Skeletal muscle satellite cell (primary cell): ENCODE results near the gene PDE10A.

Experiments used
- H3K27me3 ChIP-seq: 2 replicates; pipeline ENCODE4 v1.7.0; 2013; ENCODE audit warnings: low read length; ENCODE audit not compliant: control insufficient read depth, insufficient read depth
- H3K36me3 ChIP-seq: 2 replicates; pipeline ENCODE4 v1.7.0; 2013; ENCODE audit warnings: mild to moderate bottlenecking, control low read depth, low read length; ENCODE audit not compliant: insufficient read depth
- H3K4me1 ChIP-seq: 2 replicates; pipeline ENCODE4 v1.7.0; 2013; ENCODE audit warnings: low read length; ENCODE audit not compliant: control insufficient read depth, insufficient read depth
- H3K4me2 ChIP-seq: 2 replicates; pipeline ENCODE4 v1.7.0; 2013; ENCODE audit warnings: mild to moderate bottlenecking, low read length
- H3K4me3 ChIP-seq: 2 replicates; pipeline ENCODE4 v1.7.0; 2013; ENCODE audit warnings: low read length
- H3K9ac ChIP-seq: 2 replicates; pipeline ENCODE4 v1.7.0; 2013; ENCODE audit warnings: mild to moderate bottlenecking, low read depth, low read length, moderate library complexity
- H3K9me3 ChIP-seq: replicated peaks from 2 replicates; pipeline ENCODE4 v1.7.0; 2013; ENCODE audit warnings: mild to moderate bottlenecking, control low read depth, low read length

The PDE10A gene

GRCh38 chr6:165580136-165580535 is 82.9 kb downstream of the PDE10A start:
- Histone ChIP-seq H3K9ac (no peak overlapping the region), H3K36me3 (no peaks in the 10 kb centered on the region), H3K4me2 (no peak overlapping the region), H3K27me3 (no peaks in the 10 kb centered on the region), H3K9me3 (no peaks in the 10 kb centered on the region), H3K4me1 (peaks cover 19% of the 10 kb centered on the region), H3K4me3 (no peak overlapping the region)

- Histone ChIP-seq H3K9ac (no peak overlapping the region), H3K4me2 (no peak overlapping the region), H3K36me3 (no peaks in the 10 kb centered on the region), H3K9me3 (no peaks in the 10 kb centered on the region), H3K4me3 (no peak overlapping the region), H3K4me1 (peaks cover 21% of the 10 kb centered on the region), H3K27me3 (no peaks in the 10 kb centered on the region)
These were observed 83.9 kb downstream of the PDE10A start for GRCh38 chr6:165579151-165579550.

GRCh38 chr6:165577556-165577955 is 85.5 kb downstream of the PDE10A start:
- peaks cover 37% of the 10 kb centered on the region for H3K4me1 ChIP-seq
- H3K4me2 ChIP-seq, result no peak overlapping the region
- H3K9ac ChIP-seq, result no peak overlapping the region
- no peaks in the 10 kb centered on the region for H3K9me3 ChIP-seq
- no peak overlapping the region for H3K4me3 ChIP-seq
- no peaks in the 10 kb centered on the region for H3K36me3 ChIP-seq
- H3K27me3 ChIP-seq, result no peaks in the 10 kb centered on the region

GRCh38 chr6:165575158-165575549 is 87.9 kb downstream of the PDE10A start:
- Histone ChIP-seq H3K4me3 (no peak overlapping the region), H3K4me2 (peak overlapping the region; percentile 19), H3K36me3 (no peaks in the 10 kb centered on the region), H3K4me1 (peaks cover 58% of the 10 kb centered on the region), H3K9me3 (no peaks in the 10 kb centered on the region), H3K9ac (no peak overlapping the region), H3K27me3 (no peaks in the 10 kb centered on the region)

GRCh38 chr6:165574220-165575157 is 88.6 kb downstream of the PDE10A start:
- Histone ChIP-seq H3K9me3 (no peaks in the 10 kb centered on the region), H3K36me3 (no peaks in the 10 kb centered on the region), H3K9ac (peak overlapping the region; percentile 44), H3K4me3 (no peak overlapping the region), H3K4me1 (peaks cover 58% of the 10 kb centered on the region), H3K27me3 (no peaks in the 10 kb centered on the region), H3K4me2 (peak overlapping the region; percentile 19)

- peaks cover 51% of the 10 kb centered on the region for H3K4me1 ChIP-seq
- H3K9me3 ChIP-seq, result no peaks in the 10 kb centered on the region
- H3K4me2 ChIP-seq, result peak overlapping the region; percentile 41
- no peaks in the 10 kb centered on the region for H3K36me3 ChIP-seq
- H3K4me3 ChIP-seq, result no peak overlapping the region
- H3K9ac ChIP-seq, result peak overlapping the region; percentile 44
- H3K27me3 ChIP-seq, result no peaks in the 10 kb centered on the region
These were observed 89.4 kb downstream of the PDE10A start for GRCh38 chr6:165573671-165574070.

GRCh38 chr6:165571721-165572132 is 91.3 kb downstream of the PDE10A start:
- no peaks in the 10 kb centered on the region for H3K36me3 ChIP-seq
- H3K4me2 ChIP-seq, result peak overlapping the region; percentile 73
- peaks cover 51% of the 10 kb centered on the region for H3K4me1 ChIP-seq
- H3K9ac ChIP-seq, result peak overlapping the region; percentile 74
- peak overlapping the region; percentile 29 for H3K4me3 ChIP-seq
- no peaks in the 10 kb centered on the region for H3K9me3 ChIP-seq
- H3K27me3 ChIP-seq, result no peaks in the 10 kb centered on the region

GRCh38 chr6:165571068-165571682 is 91.9 kb downstream of the PDE10A start:
- Histone ChIP-seq H3K9me3 (no peaks in the 10 kb centered on the region), H3K4me2 (peak overlapping the region; percentile 73), H3K27me3 (no peaks in the 10 kb centered on the region), H3K9ac (peak overlapping the region; percentile 74), H3K4me3 (peak overlapping the region; percentile 29), H3K36me3 (no peaks in the 10 kb centered on the region), H3K4me1 (peaks cover 51% of the 10 kb centered on the region)

GRCh38 chr6:165568326-165568725 is 94.7 kb downstream of the PDE10A start:
- Histone ChIP-seq H3K27me3 (no peaks in the 10 kb centered on the region), H3K4me2 (no peak overlapping the region), H3K36me3 (no peaks in the 10 kb centered on the region), H3K9me3 (no peaks in the 10 kb centered on the region), H3K4me3 (no peak overlapping the region), H3K4me1 (peaks cover 29% of the 10 kb centered on the region), H3K9ac (no peak overlapping the region)

GRCh38 chr6:165566088-165566828 is 96.8 kb downstream of the PDE10A start:
- H3K36me3 ChIP-seq, result no peaks in the 10 kb centered on the region
- H3K27me3 ChIP-seq, result no peaks in the 10 kb centered on the region

GRCh38 chr6:165562421-165563090 is 100.5 kb downstream of the PDE10A start:
- Histone ChIP-seq H3K4me1 (no peaks in the 10 kb centered on the region), H3K9ac (no peak overlapping the region), H3K36me3 (no peaks in the 10 kb centered on the region), H3K9me3 (no peaks in the 10 kb centered on the region), H3K4me3 (no peak overlapping the region), H3K4me2 (no peak overlapping the region), H3K27me3 (no peaks in the 10 kb centered on the region)

More at GRCh38 chr6:165566088-165566828, 96.8 kb downstream of the PDE10A start:
- H3K9ac ChIP-seq, result no peak overlapping the region
- no peak overlapping the region for H3K4me3 ChIP-seq
- no peaks in the 10 kb centered on the region for H3K9me3 ChIP-seq
- peaks cover 9% of the 10 kb centered on the region for H3K4me1 ChIP-seq
- H3K4me2 ChIP-seq, result no peak overlapping the region
